ENCODE measurements around the gene TMA7.
A peak's percentile ranks its signal among the peaks of the same experiment; 100 is the strongest.
"Not testable (repeated sequence)": the region's sequence is repeated elsewhere in the genome, so short reads cannot be mapped to it uniquely, and the experiment has no call there.

TMA7 gene

GRCh38 chr3:48474031-48474430 is 34.0 kb downstream of the TMA7 start:
- not testable (repeated sequence) for H3K27me3 ChIP-seq (ENCODE audit: control insufficient read depth, insufficient read depth, low read length); H3K9ac ChIP-seq (ENCODE audit: low read length); H3K4me3 ChIP-seq (ENCODE audit: low read depth, low read length); H3K9me3 ChIP-seq (ENCODE audit: control insufficient read depth, insufficient read depth, low read depth, low read length)
- peaks cover 12% of the 10 kb centered on the region for H3K36me3 ChIP-seq (ENCODE audit: control insufficient read depth, insufficient read depth, low read length)
- H3K4me1 ChIP-seq (ENCODE audit: control insufficient read depth, insufficient read depth, low read length) = peaks cover 40% of the 10 kb centered on the region
- H3K27ac ChIP-seq (ENCODE audit: low read depth, low read length) = peak overlapping the region; percentile 80; the same call in 1 of the 2 replicates

GRCh38 chr3:48474619-48475018 is 34.6 kb downstream of the TMA7 start:
- Histone ChIP-seq H3K4me3 (ENCODE audit: low read depth, low read length) (peak overlapping the region; percentile 16; the same call in 1 of the 2 replicates), H3K4me1 (ENCODE audit: control insufficient read depth, insufficient read depth, low read length) (peaks cover 43% of the 10 kb centered on the region), H3K9me3 (ENCODE audit: control insufficient read depth, insufficient read depth, low read depth, low read length) (no peaks in the 10 kb centered on the region), H3K27me3 (ENCODE audit: control insufficient read depth, insufficient read depth, low read length) (no peaks in the 10 kb centered on the region), H3K36me3 (ENCODE audit: control insufficient read depth, insufficient read depth, low read length) (peaks cover 6% of the 10 kb centered on the region), H3K27ac (ENCODE audit: low read depth, low read length) (peak overlapping the region; percentile 89), H3K9ac (ENCODE audit: low read length) (peak overlapping the region; percentile 50)

- H3K9me3 ChIP-seq (ENCODE audit: control insufficient read depth, insufficient read depth, low read depth, low read length) = no peaks in the 10 kb centered on the region
- H3K27me3 ChIP-seq (ENCODE audit: control insufficient read depth, insufficient read depth, low read length) = no peaks in the 10 kb centered on the region
- H3K36me3 ChIP-seq (ENCODE audit: control insufficient read depth, insufficient read depth, low read length) = 0 out of 2 replicates have a peak, but pooled peaks cover 1% of the 10 kb centered on the region
- peaks cover 40% of the 10 kb centered on the region for H3K4me1 ChIP-seq (ENCODE audit: control insufficient read depth, insufficient read depth, low read length)
- H3K4me3 ChIP-seq (ENCODE audit: low read depth, low read length) = peak overlapping the region; percentile 16; the same call in 1 of the 2 replicates
- peak overlapping the region; percentile 50 for H3K9ac ChIP-seq (ENCODE audit: low read length)
- peak overlapping the region; percentile 89 for H3K27ac ChIP-seq (ENCODE audit: low read depth, low read length)
These were observed 35.1 kb downstream of the TMA7 start for GRCh38 chr3:48475188-48475587.

- no peak overlapping the region for H3K27ac ChIP-seq (ENCODE audit: low read depth, low read length)
- H3K9ac ChIP-seq (ENCODE audit: low read length) = no peak overlapping the region
- H3K4me1 ChIP-seq (ENCODE audit: control insufficient read depth, insufficient read depth, low read length) = peaks cover 37% of the 10 kb centered on the region
- H3K27me3 ChIP-seq (ENCODE audit: control insufficient read depth, insufficient read depth, low read length) = no peaks in the 10 kb centered on the region
- H3K4me3 ChIP-seq (ENCODE audit: low read depth, low read length) = no peak overlapping the region
- no peaks in the 10 kb centered on the region for H3K36me3 ChIP-seq (ENCODE audit: control insufficient read depth, insufficient read depth, low read length)
- H3K9me3 ChIP-seq (ENCODE audit: control insufficient read depth, insufficient read depth, low read depth, low read length) = no peaks in the 10 kb centered on the region
These were observed 36.5 kb downstream of the TMA7 start for GRCh38 chr3:48476426-48477053.

- Histone ChIP-seq H3K4me3 (ENCODE audit: low read depth, low read length) (no peak overlapping the region), H3K9me3 (ENCODE audit: control insufficient read depth, insufficient read depth, low read depth, low read length) (no peaks in the 10 kb centered on the region), H3K27me3 (ENCODE audit: control insufficient read depth, insufficient read depth, low read length) (no peaks in the 10 kb centered on the region), H3K27ac (ENCODE audit: low read depth, low read length) (no peak overlapping the region), H3K9ac (ENCODE audit: low read length) (no peak overlapping the region), H3K36me3 (ENCODE audit: control insufficient read depth, insufficient read depth, low read length) (no peaks in the 10 kb centered on the region), H3K4me1 (ENCODE audit: control insufficient read depth, insufficient read depth, low read length) (peaks cover 37% of the 10 kb centered on the region)
These were observed 38.0 kb downstream of the TMA7 start for GRCh38 chr3:48477959-48478520.

- Histone ChIP-seq H3K27ac (ENCODE audit: low read depth, low read length) (no peak overlapping the region), H3K36me3 (ENCODE audit: control insufficient read depth, insufficient read depth, low read length) (no peaks in the 10 kb centered on the region), H3K27me3 (ENCODE audit: control insufficient read depth, insufficient read depth, low read length) (no peaks in the 10 kb centered on the region), H3K4me3 (ENCODE audit: low read depth, low read length) (no peak overlapping the region), H3K9ac (ENCODE audit: low read length) (no peak overlapping the region), H3K4me1 (ENCODE audit: control insufficient read depth, insufficient read depth, low read length) (peaks cover 30% of the 10 kb centered on the region), H3K9me3 (ENCODE audit: control insufficient read depth, insufficient read depth, low read depth, low read length) (no peaks in the 10 kb centered on the region)
These were observed 38.8 kb downstream of the TMA7 start for GRCh38 chr3:48478626-48479555.

- H3K27ac ChIP-seq (ENCODE audit: low read depth, low read length); H3K36me3 ChIP-seq (ENCODE audit: control insufficient read depth, insufficient read depth, low read length); H3K4me3 ChIP-seq (ENCODE audit: low read depth, low read length); H3K27me3 ChIP-seq (ENCODE audit: control insufficient read depth, insufficient read depth, low read length); H3K9me3 ChIP-seq (ENCODE audit: control insufficient read depth, insufficient read depth, low read depth, low read length); H3K9ac ChIP-seq (ENCODE audit: low read length): not testable (repeated sequence)
- H3K4me1 ChIP-seq (ENCODE audit: control insufficient read depth, insufficient read depth, low read length) = peaks cover 18% of the 10 kb centered on the region
These were observed 40.8 kb downstream of the TMA7 start for GRCh38 chr3:48480891-48481290.

GRCh38 chr3:48482822-48483221 is 42.8 kb downstream of the TMA7 start:
- H3K27me3 ChIP-seq (ENCODE audit: control insufficient read depth, insufficient read depth, low read length); H3K36me3 ChIP-seq (ENCODE audit: control insufficient read depth, insufficient read depth, low read length); H3K9ac ChIP-seq (ENCODE audit: low read length); H3K27ac ChIP-seq (ENCODE audit: low read depth, low read length); H3K9me3 ChIP-seq (ENCODE audit: control insufficient read depth, insufficient read depth, low read depth, low read length); H3K4me1 ChIP-seq (ENCODE audit: control insufficient read depth, insufficient read depth, low read length); H3K4me3 ChIP-seq (ENCODE audit: low read depth, low read length): not testable (repeated sequence)

- no peak overlapping the region for H3K4me3 ChIP-seq (ENCODE audit: low read depth, low read length)
- 0 out of 2 replicates have a peak, but pooled peaks cover 4% of the 10 kb centered on the region for H3K4me1 ChIP-seq (ENCODE audit: control insufficient read depth, insufficient read depth, low read length)
- H3K9ac ChIP-seq (ENCODE audit: low read length) = no peak overlapping the region
- no peak overlapping the region for H3K27ac ChIP-seq (ENCODE audit: low read depth, low read length)
- no peaks in the 10 kb centered on the region for H3K36me3 ChIP-seq (ENCODE audit: control insufficient read depth, insufficient read depth, low read length)
- no peaks in the 10 kb centered on the region for H3K9me3 ChIP-seq (ENCODE audit: control insufficient read depth, insufficient read depth, low read depth, low read length)
- no peaks in the 10 kb centered on the region for H3K27me3 ChIP-seq (ENCODE audit: control insufficient read depth, insufficient read depth, low read length)
These were observed 46.9 kb downstream of the TMA7 start for GRCh38 chr3:48486952-48487351.

GRCh38 chr3:48492461-48493202 is 52.6 kb downstream of the TMA7 start:
- Histone ChIP-seq H3K4me1 (ENCODE audit: control insufficient read depth, insufficient read depth, low read length) (peaks cover 8% of the 10 kb centered on the region; the same call in 1 of the 2 replicates), H3K36me3 (ENCODE audit: control insufficient read depth, insufficient read depth, low read length) (peaks cover 20% of the 10 kb centered on the region), H3K27ac (ENCODE audit: low read depth, low read length) (no peak overlapping the region), H3K9me3 (ENCODE audit: control insufficient read depth, insufficient read depth, low read depth, low read length) (no peaks in the 10 kb centered on the region), H3K9ac (ENCODE audit: low read length) (no peak overlapping the region), H3K27me3 (ENCODE audit: control insufficient read depth, insufficient read depth, low read length) (no peaks in the 10 kb centered on the region), H3K4me3 (ENCODE audit: low read depth, low read length) (no peak overlapping the region)

All from HUES6 (cell line).